NCI-H82 treated with DMSO at 0.1 percent for 48 hours (cell line): ENCODE measurements around the gene RCL1.

Experiments used
- DNase-seq: peaks from one replicate; lab custom pipeline; 2025; ENCODE audit not compliant: unreplicated experiment; lab: John Stamatoyannopoulos, UW

Gene RCL1

GRCh38 chr9:4840018-4840417 is 47.3 kb downstream of the RCL1 start:
- no peak for DNase-seq

- DNase-seq, result no peak
Measured at GRCh38 chr9:4842213-4842612, 49.5 kb downstream of the RCL1 start.

- DNase-seq, result no peak
Measured at GRCh38 chr9:4842734-4843133, 50.0 kb downstream of the RCL1 start.

GRCh38 chr9:4844056-4844838 is 51.5 kb downstream of the RCL1 start:
- DNase-seq, result no peak

GRCh38 chr9:4849369-4849768 is 56.6 kb downstream of the RCL1 start:
- DNase-seq, result no peak

- no peak for DNase-seq
Measured at GRCh38 chr9:4850603-4851310, 58.0 kb downstream of the RCL1 start.

- DNase-seq, result no peak
Measured at GRCh38 chr9:4852419-4852818, 59.7 kb downstream of the RCL1 start.

- DNase-seq, result no peak
Measured at GRCh38 chr9:4854265-4854590, 61.5 kb downstream of the RCL1 start.

- no peak for DNase-seq
Measured at GRCh38 chr9:4855841-4856240, 63.1 kb downstream of the RCL1 start.

- no peak for DNase-seq
Measured at GRCh38 chr9:4857163-4857810, 64.5 kb downstream of the RCL1 start.

- DNase-seq, result no peak
Measured at GRCh38 chr9:4859035-4859434, 66.3 kb downstream of the RCL1 start.

GRCh38 chr9:4860383-4860782 is 67.6 kb downstream of the RCL1 start:
- no peak for DNase-seq

- no peak for DNase-seq
Measured at GRCh38 chr9:4861145-4861544, 68.4 kb downstream of the RCL1 start.

- DNase-seq, result no peak
Measured at GRCh38 chr9:4861736-4862451, 69.2 kb downstream of the RCL1 start.

- DNase-seq, result no peak
Measured at GRCh38 chr9:4862506-4863250, 69.9 kb downstream of the RCL1 start.

- no peak for DNase-seq
Measured at GRCh38 chr9:4864234-4864661, 71.5 kb downstream of the RCL1 start.

- DNase-seq, result no peak
Measured at GRCh38 chr9:4864698-4865097, 72.0 kb downstream of the RCL1 start.

- DNase-seq, result no peak
Measured at GRCh38 chr9:4865681-4866080, 72.9 kb downstream of the RCL1 start.

- DNase-seq, result no peak
Measured at GRCh38 chr9:4866239-4866969, 73.7 kb downstream of the RCL1 start.

- DNase-seq, result no peak
Measured at GRCh38 chr9:4873066-4873465, 80.3 kb downstream of the RCL1 start.
